Measurements from ENCODE around the gene REV3L.
A peak's percentile ranks its signal among the peaks of the same experiment; 100 is the strongest.

REV3L gene

GRCh38 chr6:111423055-111423633, 59.9 kb downstream of the REV3L start:
- peak; percentile 37 for DNase-seq (ENCODE audit: low spot score)

GRCh38 chr6:111418971-111419693, 63.9 kb downstream of the REV3L start:
- peak; percentile 76 for DNase-seq (ENCODE audit: low spot score)

GRCh38 chr6:111417946-111418345, 65.1 kb downstream of the REV3L start:
- DNase-seq (ENCODE audit: low spot score): peak; percentile 38

- DNase-seq (ENCODE audit: low spot score): no peak
Measured at GRCh38 chr6:111417181-111417585, 65.8 kb downstream of the REV3L start.

- DNase-seq (ENCODE audit: low spot score): no peak
Measured at GRCh38 chr6:111416529-111416928, 66.5 kb downstream of the REV3L start.

GRCh38 chr6:111414373-111414772, 68.6 kb downstream of the REV3L start:
- DNase-seq (ENCODE audit: low spot score): no peak

GRCh38 chr6:111411978-111412566, 70.9 kb downstream of the REV3L start:
- DNase-seq (ENCODE audit: low spot score): no peak

- DNase-seq (ENCODE audit: low spot score): no peak
Measured at GRCh38 chr6:111411046-111411445, 72.0 kb downstream of the REV3L start.

- DNase-seq (ENCODE audit: low spot score): no peak
Measured at GRCh38 chr6:111410371-111410770, 72.6 kb downstream of the REV3L start.

GRCh38 chr6:111409430-111409829, 73.6 kb downstream of the REV3L start:
- no peak for DNase-seq (ENCODE audit: low spot score)

- no peak for DNase-seq (ENCODE audit: low spot score)
Measured at GRCh38 chr6:111407686-111408085, 75.3 kb downstream of the REV3L start.

GRCh38 chr6:111406200-111406721, 76.8 kb downstream of the REV3L start:
- DNase-seq (ENCODE audit: low spot score): no peak

- no peak for DNase-seq (ENCODE audit: low spot score)
Measured at GRCh38 chr6:111403388-111403787, 79.6 kb downstream of the REV3L start.

- DNase-seq (ENCODE audit: low spot score): no peak
Measured at GRCh38 chr6:111399626-111400025, 83.4 kb downstream of the REV3L start.

- DNase-seq (ENCODE audit: low spot score): no peak
Measured at GRCh38 chr6:111388681-111389080, 94.3 kb downstream of the REV3L start.

GRCh38 chr6:111382476-111383294, 100.3 kb downstream of the REV3L start:
- no peak for DNase-seq (ENCODE audit: low spot score)

GRCh38 chr6:111381728-111382127, 101.3 kb downstream of the REV3L start:
- no peak for DNase-seq (ENCODE audit: low spot score)

- DNase-seq (ENCODE audit: low spot score): no peak
Measured at GRCh38 chr6:111381123-111381522, 101.9 kb downstream of the REV3L start.

- no peak for DNase-seq (ENCODE audit: low spot score)
Measured at GRCh38 chr6:111379831-111380230, 103.2 kb downstream of the REV3L start.

GRCh38 chr6:111379302-111379701, 103.7 kb downstream of the REV3L start:
- DNase-seq (ENCODE audit: low spot score): no peak

- no peak for DNase-seq (ENCODE audit: low spot score)
Measured at GRCh38 chr6:111377558-111378120, 105.4 kb downstream of the REV3L start.

All from kidney tubule cell (primary cell).